GM21526 (cell line): Measurements from ENCODE around the gene KCNN4.

ENCODE experiments used
- ATAC-seq: cut with Tn5 transposase; IDR thresholded peaks from one replicate; pipeline ENCODE4 v1.9.1; 2021; ENCODE audit warnings: moderate library complexity; ENCODE audit not compliant: unreplicated experiment, low FRiP score

Gene KCNN4

GRCh38 chr19:43721469-43722048 lies 59.2 kb downstream of the KCNN4 start:
- ATAC-seq: no peak

- ATAC-seq: no peak
These were observed 59.8 kb downstream of the KCNN4 start for GRCh38 chr19:43720936-43721335.

- ATAC-seq: no peak
These were observed 60.9 kb downstream of the KCNN4 start for GRCh38 chr19:43719918-43720317.

- ATAC-seq: no peak
These were observed 61.4 kb downstream of the KCNN4 start for GRCh38 chr19:43719378-43719868.

- ATAC-seq: no peak
These were observed 62.0 kb downstream of the KCNN4 start for GRCh38 chr19:43718627-43719377.
